Endodermal cell (in vitro differentiated cells): Measurements from ENCODE around the gene CBFA2T3. TPM values are rescaled to one million over a fixed set of nuclear protein-coding genes. Genes with fewer than 3 reads are reported as not detected.

ENCODE experiments used
- DNase-seq: peaks from one replicate; pipeline ENCODE4 v3.0.0-alpha.2; 2017
- H3K27ac ChIP-seq: 2 replicates; pipeline ENCODE4 v1.5.1; 2013; ENCODE audit warnings: mild to moderate bottlenecking, low read depth, low read length, moderate library complexity
- H3K27me3 ChIP-seq: 2 replicates; pipeline ENCODE4 v1.6.1; 2013; ENCODE audit warnings: mild to moderate bottlenecking, low read length, moderate library complexity; ENCODE audit not compliant: insufficient read depth, control insufficient read depth, poor library complexity, severe bottlenecking
- H3K36me3 ChIP-seq: 2 replicates; pipeline ENCODE4 v1.7.0; 2013; ENCODE audit warnings: mild to moderate bottlenecking, low read length, moderate library complexity; ENCODE audit not compliant: control insufficient read depth, insufficient read depth
- H3K4me1 ChIP-seq: one replicate; pipeline ENCODE4 v1.7.0; 2013; ENCODE audit warnings: low read length; ENCODE audit not compliant: control insufficient read depth, insufficient read depth
- H3K4me3 ChIP-seq: 2 replicates; pipeline ENCODE4 v1.5.1; 2013; ENCODE audit warnings: mild to moderate bottlenecking, low read length, moderate library complexity
- H3K9ac ChIP-seq: 2 replicates; pipeline ENCODE4 v1.6.1; 2013; ENCODE audit warnings: mild to moderate bottlenecking, low read length, moderate library complexity; ENCODE audit not compliant: poor library complexity, severe bottlenecking; ENCODE audit errors: extremely low read depth
- H3K9me3 ChIP-seq: 2 replicates; pipeline ENCODE4 v1.6.1; 2013; ENCODE audit warnings: mild to moderate bottlenecking, low read length, moderate library complexity; ENCODE audit not compliant: control insufficient read depth
- H3K27ac Mint-ChIP-seq: 2 replicates; pipeline ENCODE4 v1.8.0; 2020; ENCODE audit warnings: mixed read lengths
- H3K27me3 Mint-ChIP-seq: 2 replicates; pipeline ENCODE4 v1.8.0; 2021; ENCODE audit warnings: mild to moderate bottlenecking, mixed read lengths; ENCODE audit not compliant: insufficient read depth
- H3K36me3 Mint-ChIP-seq: 2 replicates; pipeline ENCODE4 v1.8.0; 2020; ENCODE audit warnings: low read depth, mixed read lengths
- H3K4me1 Mint-ChIP-seq: 2 replicates; pipeline ENCODE4 v1.8.0; 2020; ENCODE audit warnings: mixed read lengths
- H3K4me3 Mint-ChIP-seq: 2 replicates; pipeline ENCODE4 v1.8.0; 2020; ENCODE audit warnings: mild to moderate bottlenecking, moderate library complexity, mixed read lengths
- H3K9me3 Mint-ChIP-seq: 2 replicates; pipeline ENCODE4 v1.8.0; 2020; ENCODE audit warnings: mild to moderate bottlenecking, mixed read lengths
- WGBS, 2 experiments: methylation state at CpG; one replicate each; pipeline versions ENCODE4 v1.1.5 to v1.1.7; 2013; ENCODE audit warnings: missing lambda C conversion rate in 2 of 2, mixed read lengths in 1 of 2; ENCODE audit not compliant: insufficient coverage in 1 of 2, insufficient read length in 1 of 2; 5-methylcytosine and 5-hydroxymethylcytosine counted together
- total RNA-seq, 2 donors: library from RNA; stranded (reverse); fragmentation: NEBNext Ultra II Directional in 1 of 2; extraction: Animal tissue kit (Norgen Biotek cat#: 25700) in 1 of 2; gene quantifications; 2 replicates in 1 of 2; 3 replicates in 1 of 2; pipeline ENCODE4 v1.2.1, GENCODE V29; 2021
- TF ChIP-seq, protein P1 (sequence below): fragments of 200-600 bp; sonication (generic); conservative IDR thresholded peaks from 2 replicates; pipeline ENCODE4 v1.5.0; 2021; ENCODE audit warnings: antibody characterized with exemption, mild to moderate bottlenecking

The CBFA2T3 gene
- total RNA-seq, 2 donors from 2014 or later = 1.0 to 3.1 TPM

DNA sequence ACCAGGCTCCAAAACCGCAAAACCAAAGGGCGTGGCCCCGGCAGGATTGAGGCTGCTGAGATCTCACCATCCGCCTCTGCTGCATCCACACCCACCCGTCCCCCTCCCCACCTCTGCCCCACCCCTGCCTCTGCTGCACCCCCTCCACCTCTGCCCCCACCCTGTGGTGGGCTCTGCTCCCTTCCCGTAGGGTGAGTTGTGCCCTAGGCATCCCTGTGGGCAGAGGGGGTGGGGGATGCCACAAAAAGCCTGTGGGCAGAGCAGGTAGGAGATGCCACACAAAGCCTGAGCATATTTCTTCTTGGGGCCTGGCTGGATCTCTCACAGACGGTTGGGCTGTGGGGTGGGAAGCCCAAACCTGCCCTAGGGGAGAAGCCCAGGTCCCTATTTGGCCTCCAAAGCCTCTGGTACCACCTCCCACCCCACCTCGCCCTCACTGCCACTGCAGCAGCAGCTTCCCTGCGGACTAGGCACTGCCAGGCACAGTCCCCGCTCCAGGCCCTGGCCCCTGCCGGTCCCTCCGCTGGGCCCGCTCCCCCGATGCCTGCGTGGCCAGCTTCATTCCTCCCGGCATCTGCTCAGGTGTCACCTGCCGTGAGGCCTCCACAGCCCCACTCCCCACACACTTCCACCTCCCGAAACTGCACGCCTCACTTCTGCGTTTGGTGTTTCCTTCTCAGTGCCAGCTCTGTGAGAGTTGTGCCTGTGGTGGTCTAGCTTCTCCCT is 99.3 kb downstream of the CBFA2T3 start:
- Mint-ChIP-seq H3K4me3 (no peak overlapping the region), H3K36me3 (no peaks in the 10 kb centered on the region), H3K4me1 (no peaks in the 10 kb centered on the region), H3K9me3 (no peaks in the 10 kb centered on the region), H3K27me3 (no peaks in the 10 kb centered on the region), H3K27ac (no peak overlapping the region)
- H3K27me3 ChIP-seq = no peaks in the 10 kb centered on the region
- no peaks in the 10 kb centered on the region for H3K36me3 ChIP-seq
- no peak overlapping the region for H3K4me3 ChIP-seq
- no peak overlapping the region for H3K27ac ChIP-seq
- TF ChIP-seq, protein P1, sequence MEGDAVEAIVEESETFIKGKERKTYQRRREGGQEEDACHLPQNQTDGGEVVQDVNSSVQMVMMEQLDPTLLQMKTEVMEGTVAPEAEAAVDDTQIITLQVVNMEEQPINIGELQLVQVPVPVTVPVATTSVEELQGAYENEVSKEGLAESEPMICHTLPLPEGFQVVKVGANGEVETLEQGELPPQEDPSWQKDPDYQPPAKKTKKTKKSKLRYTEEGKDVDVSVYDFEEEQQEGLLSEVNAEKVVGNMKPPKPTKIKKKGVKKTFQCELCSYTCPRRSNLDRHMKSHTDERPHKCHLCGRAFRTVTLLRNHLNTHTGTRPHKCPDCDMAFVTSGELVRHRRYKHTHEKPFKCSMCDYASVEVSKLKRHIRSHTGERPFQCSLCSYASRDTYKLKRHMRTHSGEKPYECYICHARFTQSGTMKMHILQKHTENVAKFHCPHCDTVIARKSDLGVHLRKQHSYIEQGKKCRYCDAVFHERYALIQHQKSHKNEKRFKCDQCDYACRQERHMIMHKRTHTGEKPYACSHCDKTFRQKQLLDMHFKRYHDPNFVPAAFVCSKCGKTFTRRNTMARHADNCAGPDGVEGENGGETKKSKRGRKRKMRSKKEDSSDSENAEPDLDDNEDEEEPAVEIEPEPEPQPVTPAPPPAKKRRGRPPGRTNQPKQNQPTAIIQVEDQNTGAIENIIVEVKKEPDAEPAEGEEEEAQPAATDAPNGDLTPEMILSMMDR = no peak
- 83 to 90% methylated on average over 13 to 20 of the region's 20 CpGs for WGBS, 2 experiments
- no peak overlapping the region for H3K9ac ChIP-seq
- H3K4me1 ChIP-seq = no peaks in the 10 kb centered on the region
- H3K9me3 ChIP-seq = no peaks in the 10 kb centered on the region
- no peak for DNase-seq

DNA sequence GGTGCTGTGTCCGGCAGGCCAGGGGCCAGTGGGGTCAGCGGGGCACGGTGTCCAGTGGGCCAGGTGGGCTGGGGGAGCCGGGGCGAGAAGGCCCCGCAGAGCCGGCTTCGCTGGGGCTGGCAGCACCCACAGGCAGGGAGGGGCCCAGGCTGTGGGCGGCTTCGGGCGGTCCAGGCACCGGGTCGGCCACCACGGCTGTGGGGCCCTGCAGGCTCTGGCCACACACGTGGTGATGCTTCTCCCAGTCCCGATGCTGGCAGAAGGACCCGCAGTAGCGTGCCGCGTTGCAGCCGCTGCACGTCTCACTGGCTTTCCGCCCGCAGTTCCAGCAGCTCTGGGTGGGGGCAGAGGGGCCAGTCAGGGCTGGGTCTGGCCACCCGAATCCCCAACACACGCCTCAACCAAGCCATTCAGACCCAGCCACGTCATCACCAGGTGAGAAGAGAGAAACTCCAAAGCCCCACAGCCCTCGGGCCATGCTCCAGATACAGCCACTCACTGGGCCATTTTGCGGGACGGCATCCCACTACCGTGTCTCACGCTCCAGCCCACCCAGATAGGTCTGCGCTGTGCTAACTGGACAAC is 100.0 kb downstream of the CBFA2T3 start:
- Mint-ChIP-seq H3K27ac (no peak overlapping the region), H3K27me3 (no peaks in the 10 kb centered on the region), H3K36me3 (no peaks in the 10 kb centered on the region), H3K9me3 (no peaks in the 10 kb centered on the region), H3K4me1 (no peaks in the 10 kb centered on the region), H3K4me3 (no peak overlapping the region)
- no peaks in the 10 kb centered on the region for H3K27me3 ChIP-seq
- WGBS, 2 experiments = 86 to 92% methylated on average over 2 to 33 of the region's 33 CpGs
- H3K4me1 ChIP-seq = no peaks in the 10 kb centered on the region
- TF ChIP-seq, protein P1 = no peak
- H3K4me3 ChIP-seq = no peak overlapping the region
- H3K27ac ChIP-seq = no peak overlapping the region
- H3K9me3 ChIP-seq = no peaks in the 10 kb centered on the region
- no peaks in the 10 kb centered on the region for H3K36me3 ChIP-seq
- no peak for DNase-seq
- no peak overlapping the region for H3K9ac ChIP-seq

DNA sequence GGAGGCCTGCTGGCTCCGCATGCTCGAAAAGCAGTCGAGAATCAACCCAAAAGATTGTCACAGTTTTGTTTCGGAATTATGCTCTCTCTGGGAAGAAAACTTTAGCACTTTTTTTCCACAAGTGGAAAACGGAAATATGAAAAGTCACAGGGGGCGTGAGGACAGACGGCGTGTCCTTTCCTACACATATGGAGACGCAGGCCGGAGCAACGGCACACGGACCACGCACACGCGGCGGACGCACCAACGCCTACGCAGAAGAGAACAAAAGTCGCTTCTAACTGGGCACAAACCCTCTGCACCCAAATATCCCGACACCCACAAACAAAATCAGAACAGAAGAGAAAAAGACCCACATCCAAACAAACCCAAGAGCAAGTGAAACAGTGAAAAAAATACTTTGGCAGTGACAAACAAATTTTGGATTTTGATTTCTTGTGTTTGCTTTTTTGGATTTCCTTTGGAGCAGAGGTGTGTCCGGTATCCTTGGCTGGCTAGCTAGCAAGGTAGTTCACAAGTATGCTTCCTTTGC is 101.2 kb downstream of the CBFA2T3 start:
- no peak overlapping the region for H3K27ac Mint-ChIP-seq
- Histone ChIP-seq H3K4me3 (no peak overlapping the region), H3K27me3 (no peaks in the 10 kb centered on the region), H3K9me3 (no peaks in the 10 kb centered on the region), H3K9ac (no peak overlapping the region), H3K27ac (no peak overlapping the region), H3K36me3 (no peaks in the 10 kb centered on the region), H3K4me1 (no peaks in the 10 kb centered on the region)
- no peaks in the 10 kb centered on the region for H3K4me1 Mint-ChIP-seq
- H3K4me3 Mint-ChIP-seq = no peak overlapping the region
- 92 to 99% methylated on average over 7 to 22 of the region's 22 CpGs for WGBS, 2 experiments
- H3K36me3 Mint-ChIP-seq = no peaks in the 10 kb centered on the region
- no peak for DNase-seq
- TF ChIP-seq, protein P1 = no peak
- H3K27me3 Mint-ChIP-seq = no peaks in the 10 kb centered on the region
- H3K9me3 Mint-ChIP-seq = no peaks in the 10 kb centered on the region
